A673 (cell line): Measurements from ENCODE around the gene CFAP43. TPM values are rescaled to one million over a fixed set of nuclear protein-coding genes. Genes with fewer than 3 reads are reported as not detected.

ENCODE experiments used
- BruUV-seq: library from RNA; stranded (reverse); fragments of 400-500 nt; replicated peaks from 2 replicates; lab custom pipeline; 2021; lab: Mats Ljungman, UMichigan
- CTCF ChIA-PET: fragments of 300-600 bp; sonication (Branson Sonifier 250); formaldehyde crosslinking; loops from one replicate; lab custom pipeline; 2022; ENCODE audit warnings: antibody characterized with exemption; lab: Charles Lee
- POLR2A ChIA-PET: fragments of 300-600 bp; sonication (Branson Sonifier 250); formaldehyde crosslinking; loops from one replicate; lab custom pipeline; 2022; ENCODE audit warnings: antibody characterized with exemption; ENCODE audit not compliant: low non-redundant PET; lab: Charles Lee
- DNase-seq: peaks from one replicate; pipeline ENCODE4 v3.0.0-alpha.2; 2015; ENCODE audit warnings: low spot score
- H3K27ac ChIP-seq: fragments of 200-600 bp; sonication (generic); 2 replicates; pipeline ENCODE4 v1.5.1; 2016; ENCODE audit warnings: mixed run types, low read depth, mild to moderate bottlenecking, mixed read lengths, antibody characterized with exemption, low read length; ENCODE audit not compliant: poor library complexity, severe bottlenecking
- H3K27me3 ChIP-seq: fragments of 200-600 bp; sonication (generic); replicated peaks from 2 replicates; pipeline ENCODE4 v1.6.1; 2017; ENCODE audit warnings: mixed run types, low read depth, mild to moderate bottlenecking, mixed read lengths, antibody characterized with exemption, low read length; ENCODE audit not compliant: insufficient read depth, poor library complexity
- H3K36me3 ChIP-seq: fragments of 200-600 bp; sonication (generic); 2 replicates; pipeline ENCODE4 v1.6.1; 2016; ENCODE audit warnings: mixed run types, mild to moderate bottlenecking, mixed read lengths, antibody characterized with exemption, low read length; ENCODE audit not compliant: insufficient read depth, poor library complexity, severe bottlenecking
- H3K4me1 ChIP-seq: fragments of 200-600 bp; sonication (generic); 2 replicates; pipeline ENCODE4 v1.6.1; 2017; ENCODE audit warnings: mixed run types, mild to moderate bottlenecking, mixed read lengths, antibody characterized with exemption, low read length; ENCODE audit not compliant: insufficient read depth, poor library complexity, severe bottlenecking
- H3K4me3 ChIP-seq: fragments of 200-600 bp; sonication (generic); 2 replicates; pipeline ENCODE4 v1.5.1; 2016; ENCODE audit warnings: low read depth, mixed run types, mild to moderate bottlenecking, mixed read lengths, low read length; ENCODE audit not compliant: poor library complexity, severe bottlenecking
- H3K9me3 ChIP-seq: fragments of 200-600 bp; sonication (generic); 2 replicates; pipeline ENCODE4 v1.6.1; 2016; ENCODE audit warnings: mixed run types, low read depth, mild to moderate bottlenecking, mixed read lengths, antibody characterized with exemption, low read length; ENCODE audit not compliant: poor library complexity, severe bottlenecking
- EZH2 ChIP-seq: fragments of 200-600 bp; sonication (generic); IDR thresholded peaks from 2 replicates; pipeline ENCODE4 v1.6.1; 2017; ENCODE audit warnings: borderline replicate concordance, low read depth, mild to moderate bottlenecking, mixed read lengths, antibody characterized with exemption, low read length; ENCODE audit not compliant: poor library complexity, severe bottlenecking
- intact Hi-C: fragments of 100-400 bp; cut with micrococcal nuclease; formaldehyde crosslinking; loops from one replicate; pipeline ENCODE4 v1.10.0; 2022; ENCODE audit not compliant: unreplicated experiment
- total RNA-seq: library from RNA; stranded (reverse); gene quantifications from 2 replicates; pipeline ENCODE4 v1.2.3, GENCODE V29; 2021
- TF ChIP-seq, protein P1 (sequence below): fragments of 300-800, 200-600 bp; sonication (generic); conservative IDR thresholded peaks from 2 replicates; pipeline ENCODE4 v1.5.1; 2017; ENCODE audit warnings: low read depth, mild to moderate bottlenecking, antibody characterized with exemption, low read length, moderate library complexity, mixed read lengths

The CFAP43 gene
- total RNA-seq, 1 experiment from 2014 or later, result 0.13 TPM

DNA sequence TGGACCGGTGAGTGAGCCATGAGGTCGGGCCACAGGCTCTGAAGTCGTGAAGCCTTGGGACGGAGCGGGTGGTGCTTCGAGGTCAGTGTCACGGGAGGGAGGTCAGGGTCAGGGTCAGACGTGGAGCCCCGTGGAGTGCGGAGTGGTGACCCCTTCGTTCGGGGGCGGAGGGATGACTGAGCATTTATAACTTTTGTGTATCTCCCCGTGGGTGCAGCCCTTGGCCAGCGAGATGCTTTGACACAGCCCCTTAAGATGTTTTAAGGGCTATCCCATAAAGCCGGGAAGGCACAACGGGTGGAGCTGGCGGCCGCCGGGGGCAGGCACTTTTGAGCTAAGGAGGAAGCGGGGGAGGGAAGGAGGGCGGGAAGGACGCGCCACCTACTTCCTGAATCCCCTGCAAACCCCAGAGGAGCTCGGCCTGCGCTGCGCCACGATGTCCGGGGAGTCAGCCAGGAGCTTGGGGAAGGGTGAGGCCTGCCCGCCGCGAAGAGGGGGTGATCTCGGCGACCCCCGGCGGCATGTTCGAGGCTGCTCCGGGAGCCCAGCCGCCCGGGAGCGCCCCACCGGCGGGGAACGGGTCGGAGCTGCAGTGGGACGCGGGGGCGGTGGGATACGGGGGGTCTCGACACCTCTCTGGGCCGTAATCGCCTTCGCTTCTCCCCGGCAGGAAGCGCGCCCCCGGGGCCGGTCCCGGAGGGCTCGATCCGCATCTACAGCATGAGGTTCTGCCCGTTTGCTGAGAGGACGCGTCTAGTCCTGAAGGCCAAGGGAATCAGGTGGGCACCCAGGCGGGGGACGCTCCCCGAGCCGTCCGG lies 22.5 kb upstream of the CFAP43 start, which contains the start of gene GSTO1:
Gene GSTO1 (plus strand): TSS at position 400 of the 818 bp plus-strand sequence. CDS start 37 bp downstream, at position 437.
- Histone ChIP-seq H3K36me3 (peaks cover 23% of the 10 kb centered on the region), H3K27me3 (no peaks in the 10 kb centered on the region), H3K27ac (peak within 1 kb of the TSS; percentile 96), H3K4me3 (peak within 1 kb of the TSS; percentile 81), H3K9me3 (no peaks in the 10 kb centered on the region), H3K4me1 (peaks cover 25% of the 10 kb centered on the region)
- no TSS peak for BruUV-seq
- intact Hi-C loops, result no loop called here
- TF ChIP-seq, protein P1, sequence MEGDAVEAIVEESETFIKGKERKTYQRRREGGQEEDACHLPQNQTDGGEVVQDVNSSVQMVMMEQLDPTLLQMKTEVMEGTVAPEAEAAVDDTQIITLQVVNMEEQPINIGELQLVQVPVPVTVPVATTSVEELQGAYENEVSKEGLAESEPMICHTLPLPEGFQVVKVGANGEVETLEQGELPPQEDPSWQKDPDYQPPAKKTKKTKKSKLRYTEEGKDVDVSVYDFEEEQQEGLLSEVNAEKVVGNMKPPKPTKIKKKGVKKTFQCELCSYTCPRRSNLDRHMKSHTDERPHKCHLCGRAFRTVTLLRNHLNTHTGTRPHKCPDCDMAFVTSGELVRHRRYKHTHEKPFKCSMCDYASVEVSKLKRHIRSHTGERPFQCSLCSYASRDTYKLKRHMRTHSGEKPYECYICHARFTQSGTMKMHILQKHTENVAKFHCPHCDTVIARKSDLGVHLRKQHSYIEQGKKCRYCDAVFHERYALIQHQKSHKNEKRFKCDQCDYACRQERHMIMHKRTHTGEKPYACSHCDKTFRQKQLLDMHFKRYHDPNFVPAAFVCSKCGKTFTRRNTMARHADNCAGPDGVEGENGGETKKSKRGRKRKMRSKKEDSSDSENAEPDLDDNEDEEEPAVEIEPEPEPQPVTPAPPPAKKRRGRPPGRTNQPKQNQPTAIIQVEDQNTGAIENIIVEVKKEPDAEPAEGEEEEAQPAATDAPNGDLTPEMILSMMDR, result 0 out of 2 replicates have a peak, but pooled peaks have one; percentile 7
- no peak for TF ChIP-seq EZH2
- peak; percentile 72 for DNase-seq
- ChIA-PET POLR2A (no interaction called here), CTCF (interaction anchor here (0.8 kb wide), 1 partner anchor 20 kb away, joined by 5 read pairs; no protein-coding TSS in a partner anchor)

- Histone ChIP-seq H3K9me3 (no peaks in the 10 kb centered on the region), H3K27me3 (no peaks in the 10 kb centered on the region), H3K27ac (peak overlapping the region; percentile 96), H3K4me3 (peak overlapping the region; percentile 81), H3K36me3 (peaks cover 20% of the 10 kb centered on the region), H3K4me1 (peaks cover 22% of the 10 kb centered on the region)
- ChIA-PET POLR2A (no interaction called here), CTCF (interaction anchor here (0.5 kb wide), 1 partner anchor 8 kb away, joined by 5 read pairs; no protein-coding TSS in a partner anchor)
- no TSS peak for BruUV-seq
- intact Hi-C loops, result no loop called here
- no peak for DNase-seq
- TF ChIP-seq EZH2, result no peak
- TF ChIP-seq, protein P1, result no peak
Observed at GRCh38 chr10:104253606-104254410, 21.6 kb upstream of the CFAP43 start.

- intact Hi-C loops, result no loop called here
Observed at GRCh38 chr10:104253106-104253505, 20.9 kb upstream of the CFAP43 start.

More at GRCh38 chr10:104253106-104253505, 20.9 kb upstream of the CFAP43 start:
- Histone ChIP-seq H3K27me3 (no peaks in the 10 kb centered on the region), H3K4me3 (no peak overlapping the region), H3K36me3 (peaks cover 13% of the 10 kb centered on the region), H3K4me1 (peaks cover 22% of the 10 kb centered on the region), H3K9me3 (no peaks in the 10 kb centered on the region), H3K27ac (no peak overlapping the region)
- no peak for DNase-seq
- ChIA-PET POLR2A (no interaction called here), CTCF (interaction anchor here (0.6 kb wide), 1 partner anchor 1770 kb away, joined by 3 read pairs; no protein-coding TSS in a partner anchor)
- no TSS peak for BruUV-seq
- TF ChIP-seq, protein P1, result no peak
- TF ChIP-seq EZH2, result no peak
